HG02884 (cell line): ENCODE results near the gene ZYG11A.

Source experiments
- ATAC-seq: cut with Tn5 transposase; IDR thresholded peaks from one replicate; pipeline ENCODE4 v1.9.1; 2021; ENCODE audit warnings: mild to moderate bottlenecking, moderate library complexity; ENCODE audit not compliant: unreplicated experiment

The ZYG11A gene

DNA sequence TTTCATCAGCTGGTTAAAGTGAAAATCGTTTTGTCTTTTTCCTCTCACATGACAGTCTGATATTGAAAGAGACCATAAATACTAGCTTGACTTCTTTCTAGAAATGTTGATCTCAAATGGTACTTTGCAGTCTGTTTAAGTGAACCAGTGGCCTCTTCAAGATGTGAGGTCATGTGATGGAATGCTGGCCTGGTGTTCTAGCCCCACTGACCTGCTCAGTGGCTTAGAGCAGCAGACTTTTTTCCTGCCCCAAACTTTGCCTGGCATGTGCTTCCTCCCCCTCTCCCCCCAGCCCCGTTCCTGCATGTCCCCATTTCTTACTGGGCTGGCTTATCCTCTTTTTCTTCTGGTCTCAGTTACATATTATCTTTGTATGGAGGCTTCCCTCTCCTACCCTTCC, 34.3 kb downstream of the ZYG11A start:
- no peak for ATAC-seq

DNA sequence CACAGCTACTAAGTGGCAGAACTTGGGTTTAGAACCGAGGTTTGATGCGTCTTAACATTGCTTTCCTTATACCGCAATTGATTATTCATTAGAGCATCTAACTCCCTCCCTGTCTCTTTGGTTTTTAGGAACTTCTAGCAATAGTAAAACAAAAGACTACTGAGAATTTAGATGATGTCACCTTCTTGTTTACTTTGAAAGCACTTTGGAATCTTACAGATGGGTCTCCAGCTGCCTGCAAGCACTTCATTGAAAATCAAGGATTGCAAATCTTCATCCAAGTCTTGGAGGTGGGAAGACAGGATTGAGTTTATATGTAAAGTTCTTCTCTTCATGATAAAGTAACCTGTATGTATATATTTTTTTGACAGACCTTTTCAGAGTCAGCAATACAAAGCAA, 35.0 kb downstream of the ZYG11A start:
- ATAC-seq: no peak

DNA sequence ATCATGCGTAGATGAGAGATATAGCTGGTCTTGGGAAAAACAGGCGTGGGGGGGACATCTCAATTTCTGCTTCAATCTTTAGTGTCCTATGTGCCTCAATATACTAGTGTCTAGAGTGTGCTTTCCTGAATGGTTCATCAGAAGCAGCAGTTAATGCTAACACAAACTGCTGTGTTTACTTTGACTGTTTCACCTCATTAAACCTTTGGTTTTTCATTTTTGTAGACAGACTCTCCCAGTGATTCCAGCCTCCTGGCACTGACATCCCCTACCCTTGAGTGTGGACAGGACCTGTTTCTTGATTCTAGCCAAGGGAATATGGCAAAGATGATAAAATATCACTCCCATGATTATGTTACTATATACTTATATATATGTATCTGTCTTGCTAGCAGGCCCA, 37.6 kb downstream of the ZYG11A start:
- no peak for ATAC-seq

DNA sequence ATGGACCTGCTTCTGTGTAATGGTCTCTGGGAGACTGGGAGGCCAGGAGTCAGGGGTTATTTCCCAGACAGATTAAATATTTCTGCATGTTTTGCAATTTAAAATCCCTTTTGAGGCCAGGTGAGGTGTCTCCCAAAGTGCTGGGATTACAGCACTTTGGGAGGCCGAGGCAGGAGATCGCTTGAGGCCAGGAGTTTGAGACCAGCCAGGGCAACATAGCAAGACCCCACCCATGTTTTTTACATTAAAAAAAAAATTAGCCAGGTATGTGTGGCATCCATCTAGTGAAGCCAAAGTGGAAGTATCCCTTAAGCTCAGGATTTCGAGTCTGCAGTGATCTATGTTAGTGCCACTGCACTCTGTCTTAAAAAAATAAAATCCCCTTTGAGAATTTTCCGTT, 44.9 kb downstream of the ZYG11A start:
- no peak for ATAC-seq

DNA sequence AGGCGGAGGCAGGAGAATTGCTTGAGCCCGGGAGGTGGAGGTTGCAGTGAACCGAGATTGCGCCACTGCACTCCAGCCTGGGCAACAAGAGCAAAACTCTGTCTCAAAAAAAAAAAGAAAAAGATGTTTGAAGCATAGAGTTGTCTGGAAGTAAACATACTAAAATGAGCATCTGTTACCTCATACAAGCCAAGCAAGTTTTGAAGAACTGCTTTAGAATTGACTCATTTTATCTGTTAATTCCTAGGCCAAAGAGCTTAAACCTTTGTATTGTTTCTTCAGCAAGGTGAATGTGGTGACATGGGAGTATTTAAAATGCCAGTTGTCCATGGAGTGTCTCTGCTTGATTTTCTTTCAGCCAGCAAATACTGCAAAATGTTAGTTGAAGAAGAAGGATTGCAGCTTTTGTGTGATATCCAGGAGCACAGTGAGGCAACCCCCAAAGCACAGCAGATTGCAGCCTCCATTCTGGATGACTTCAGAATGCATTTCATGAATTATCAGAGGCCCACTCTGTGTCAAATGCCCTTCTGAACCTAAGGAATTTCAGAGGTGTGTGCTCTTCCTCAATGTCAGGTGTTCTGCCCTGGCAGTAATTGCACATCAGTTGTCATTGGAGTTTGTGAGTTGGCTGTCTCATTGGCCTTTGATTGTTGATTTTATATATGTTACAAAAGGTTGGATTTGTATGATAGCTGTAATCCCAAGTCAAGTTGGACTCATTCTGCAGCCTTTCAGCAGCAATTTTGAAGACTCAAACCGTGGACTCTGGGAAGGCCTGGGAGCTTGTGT, 50.1 kb downstream of the ZYG11A start:
- ATAC-seq: no peak

DNA sequence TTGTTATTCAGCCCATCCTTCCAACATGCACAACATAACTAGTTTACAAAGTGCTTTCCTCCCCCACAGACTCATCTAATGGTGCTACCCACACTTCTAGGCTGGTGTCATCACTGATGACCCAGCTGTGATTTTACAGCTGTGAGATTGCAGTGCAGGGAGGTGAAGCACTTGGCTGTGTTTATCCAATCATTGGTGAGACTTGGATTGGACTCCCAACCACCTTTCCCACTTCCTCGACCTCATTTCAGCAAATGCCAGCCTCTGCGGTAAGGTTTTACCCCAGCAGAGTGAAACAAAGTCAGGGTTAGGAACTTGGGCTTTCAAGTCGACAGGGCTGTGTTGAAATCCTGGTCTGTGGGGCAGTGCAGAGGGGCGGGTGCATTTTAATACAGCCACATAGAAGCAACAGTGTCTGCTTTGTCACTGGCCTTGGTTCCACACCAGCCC, 56.9 kb downstream of the ZYG11A start:
- ATAC-seq: no peak

DNA sequence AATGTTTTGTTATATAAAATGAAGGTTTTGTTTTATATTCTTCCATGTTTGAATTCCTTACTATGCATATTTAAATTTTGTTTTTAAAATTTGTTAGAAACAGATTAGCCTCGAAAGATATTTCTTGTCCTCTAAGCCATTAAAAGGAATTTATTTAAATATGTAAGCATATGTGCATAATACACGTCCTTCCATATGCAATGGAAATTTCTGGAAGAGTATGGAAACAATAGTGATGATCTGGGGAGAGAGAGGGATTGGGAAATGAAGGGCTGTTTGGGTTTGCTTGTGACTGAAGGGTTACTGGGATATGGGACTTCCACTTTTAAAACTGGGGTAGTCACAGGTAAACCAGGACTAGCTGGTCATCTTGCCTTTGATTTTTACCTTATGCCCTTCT, 57.8 kb downstream of the ZYG11A start:
- ATAC-seq: no peak

DNA sequence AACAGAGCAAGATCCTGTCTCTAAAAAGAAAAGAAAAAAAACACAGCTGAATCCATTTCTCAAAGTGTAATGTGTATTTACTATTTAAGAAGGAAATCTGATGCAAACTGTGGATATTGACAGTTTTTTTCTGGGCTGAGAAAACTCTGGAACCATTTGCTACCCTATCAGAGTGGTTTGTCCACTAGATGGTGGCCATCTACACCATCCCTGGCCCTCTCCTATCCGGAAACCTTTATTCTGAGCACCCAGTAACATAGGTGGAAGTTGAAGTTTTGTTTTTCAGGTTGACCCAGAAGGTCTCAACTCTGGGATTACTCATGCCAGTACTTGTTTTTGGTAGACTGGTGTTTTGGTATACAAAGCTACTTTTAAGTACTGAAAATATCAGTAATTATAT, 58.8 kb downstream of the ZYG11A start:
- ATAC-seq: no peak

DNA sequence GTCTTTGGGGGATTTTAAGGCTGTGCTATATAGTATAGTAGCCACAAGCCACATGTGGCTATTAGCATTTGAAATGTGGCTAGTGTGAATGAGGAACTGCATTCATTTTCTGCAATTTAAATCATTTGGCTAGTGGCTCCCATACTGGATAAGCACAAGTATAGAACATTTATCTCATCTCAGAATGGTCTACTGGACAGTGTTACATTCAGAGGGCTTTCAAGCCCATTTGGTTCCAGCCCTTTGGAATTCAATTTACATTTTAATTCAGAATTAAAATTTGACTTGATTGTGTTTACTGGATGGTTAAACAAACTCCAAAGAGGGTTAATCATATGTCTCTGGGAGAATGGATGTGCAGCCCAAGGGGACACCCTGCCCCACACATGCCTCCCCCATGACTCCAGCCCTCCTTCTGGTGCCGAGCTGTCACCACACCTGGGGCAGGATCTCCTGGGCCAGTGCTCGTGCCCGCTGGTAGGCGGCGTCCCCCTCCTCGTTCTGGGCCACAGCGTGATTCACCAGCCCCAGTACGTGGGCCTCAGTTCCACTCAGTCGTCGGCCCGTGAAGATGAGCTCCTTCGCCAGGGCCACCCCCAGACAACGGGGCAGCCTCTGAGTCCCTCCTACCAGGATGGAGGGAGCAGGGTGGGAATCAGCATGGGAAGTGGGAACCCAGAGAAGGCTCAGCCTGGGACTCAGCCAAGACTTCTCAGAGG, 61.8 kb downstream of the ZYG11A start:
- ATAC-seq: no peak

DNA sequence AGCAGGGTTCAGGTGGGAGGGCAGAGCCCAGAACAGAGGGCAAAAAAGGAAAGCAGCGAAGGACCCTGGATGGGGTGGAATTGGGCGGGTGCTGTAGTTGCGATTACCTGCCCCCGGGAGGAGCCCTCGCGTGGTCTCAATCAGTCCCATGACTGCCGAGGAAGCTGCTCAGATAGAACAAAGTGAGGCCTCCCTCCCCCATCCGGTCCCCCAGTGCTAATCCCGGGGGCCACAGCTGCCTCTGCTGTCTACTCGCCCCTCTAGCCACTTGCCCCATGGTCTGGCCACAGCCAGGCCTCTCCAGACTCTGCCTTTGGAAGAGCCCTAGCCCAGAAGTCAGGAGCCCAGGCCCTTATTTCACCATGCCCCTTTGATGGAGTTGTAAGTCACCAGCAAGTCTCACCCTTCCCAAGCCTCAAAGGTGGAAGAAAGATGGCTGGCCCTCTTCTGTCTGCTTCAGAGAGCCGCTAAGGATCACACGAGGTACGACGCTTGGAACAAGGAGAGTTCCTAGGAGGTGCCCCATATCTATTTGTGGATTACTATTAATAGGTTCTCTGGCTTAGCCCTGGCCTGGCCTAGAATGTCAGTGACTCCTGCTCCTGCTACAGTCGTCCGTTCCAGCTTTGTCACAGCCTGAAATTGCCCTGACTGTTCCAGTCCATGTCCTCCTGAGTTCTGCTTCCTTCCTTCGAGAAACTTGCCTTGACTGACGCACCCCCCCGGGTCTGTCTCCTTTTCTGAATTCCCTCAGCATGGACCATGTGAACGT, 62.6 kb downstream of the ZYG11A start:
- no peak for ATAC-seq

DNA sequence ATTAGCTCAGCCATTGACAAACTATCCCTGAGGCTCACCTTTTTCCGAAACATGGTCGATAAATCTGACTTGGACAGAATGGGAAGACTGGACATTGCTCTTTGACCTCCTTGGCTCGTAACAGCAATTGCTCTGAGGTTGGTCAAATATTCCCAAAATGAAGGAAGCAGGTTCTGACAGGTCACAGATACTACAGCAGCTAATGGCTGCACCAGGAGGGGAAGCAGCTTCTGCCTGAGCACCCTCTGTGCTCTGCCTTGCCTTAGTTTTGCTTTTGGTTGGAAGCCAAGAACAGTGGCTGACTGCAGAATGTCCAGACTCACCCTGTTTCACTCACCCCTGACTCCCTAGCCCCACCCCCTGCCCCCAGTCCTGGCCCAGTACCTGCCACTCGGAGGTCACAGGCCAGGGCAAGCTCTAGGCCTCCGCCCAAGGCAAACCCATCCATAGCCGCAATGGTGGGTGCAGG, 63.6 kb downstream of the ZYG11A start:
- no peak for ATAC-seq

DNA sequence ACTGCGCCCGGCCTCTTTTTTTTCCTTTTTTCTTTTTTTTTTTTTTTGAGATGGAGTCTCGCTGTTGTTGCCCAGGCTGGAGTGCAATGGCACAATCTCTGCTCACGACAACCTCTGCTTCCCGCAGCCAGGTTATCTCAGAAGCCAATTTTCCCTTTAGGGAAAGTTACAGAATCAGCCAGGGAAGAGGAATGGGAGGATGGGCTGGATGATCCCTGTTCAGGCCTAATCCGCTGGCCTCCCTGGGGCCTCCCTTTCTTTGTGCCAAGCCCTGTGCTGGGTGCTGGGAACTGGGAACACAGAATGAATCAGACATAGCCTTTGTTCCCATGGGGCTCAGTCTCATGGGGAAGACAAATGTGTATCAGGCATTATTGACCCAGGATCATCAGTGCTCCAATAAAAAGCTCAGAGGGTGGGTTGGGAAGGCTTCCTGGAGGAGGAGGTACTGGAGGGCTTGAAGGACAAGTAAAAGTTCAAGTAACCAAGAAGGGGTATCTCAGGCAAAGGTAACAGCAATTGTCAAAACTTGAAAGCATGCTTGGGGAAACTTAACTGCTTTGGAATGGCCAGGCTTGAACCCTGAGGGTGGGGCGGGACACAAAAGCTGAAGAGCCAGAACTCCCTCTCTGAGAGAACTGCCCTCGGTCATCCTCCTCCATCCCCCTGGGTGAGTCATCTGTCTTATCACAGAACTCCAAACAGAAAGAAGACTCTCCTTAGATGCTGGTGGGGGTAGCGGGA, 64.7 kb downstream of the ZYG11A start:
- ATAC-seq: no peak

DNA sequence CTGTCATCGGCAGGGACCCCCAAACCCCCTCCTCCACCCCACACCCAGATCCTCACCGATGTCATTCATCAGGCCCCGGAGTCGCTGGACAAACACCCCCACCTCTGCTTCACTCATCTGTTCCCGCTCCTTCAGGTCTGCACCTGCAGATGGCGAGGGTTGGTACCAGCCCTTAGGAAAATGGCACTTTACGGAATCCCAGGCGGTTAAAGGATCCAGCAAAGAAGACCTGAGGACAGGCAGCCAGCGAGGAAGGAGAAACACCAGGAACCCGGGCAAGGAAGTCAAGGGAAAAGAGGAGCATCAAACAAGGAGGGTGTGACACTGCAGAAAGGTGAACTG, 65.2 kb downstream of the ZYG11A start:
- no peak for ATAC-seq

DNA sequence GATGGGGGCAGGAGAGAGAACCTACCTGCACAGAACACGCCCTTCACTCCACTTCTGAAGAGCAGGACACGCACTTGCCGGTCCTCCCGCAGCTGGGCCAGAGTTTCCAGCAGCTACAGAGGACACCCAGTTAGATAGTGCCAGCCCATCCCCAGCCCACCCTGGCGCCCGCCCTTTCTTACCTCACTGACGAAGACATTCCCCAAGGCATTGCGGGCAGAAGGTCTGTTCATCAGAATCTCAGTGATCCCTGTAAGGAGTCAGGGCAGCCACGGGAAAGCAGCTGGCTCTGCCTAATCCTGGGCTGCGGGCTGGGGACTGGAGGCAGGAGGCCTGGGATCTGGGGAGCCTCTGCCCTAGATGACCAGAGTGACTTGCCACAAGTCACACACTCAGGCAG, 69.0 kb downstream of the ZYG11A start:
- ATAC-seq: no peak

DNA sequence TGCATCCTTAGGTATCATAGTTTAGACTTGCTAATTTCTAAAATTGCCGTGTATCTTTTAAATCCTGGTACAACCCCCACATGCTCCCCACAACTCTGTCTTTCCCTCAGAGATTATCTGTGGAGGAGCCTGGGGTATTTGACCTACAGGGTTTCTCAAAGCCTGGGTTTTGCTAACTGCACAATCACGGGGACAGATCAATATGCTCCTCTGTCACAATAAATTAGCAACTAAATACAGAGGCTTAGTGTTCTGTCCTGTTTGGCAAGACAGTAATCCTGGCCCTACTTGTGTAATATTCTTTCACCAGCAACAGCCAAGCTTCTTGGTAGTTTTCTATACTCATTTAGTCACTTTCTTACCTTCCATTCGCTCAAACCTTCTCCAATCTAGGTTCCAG, 70.5 kb downstream of the ZYG11A start:
- ATAC-seq: no peak

DNA sequence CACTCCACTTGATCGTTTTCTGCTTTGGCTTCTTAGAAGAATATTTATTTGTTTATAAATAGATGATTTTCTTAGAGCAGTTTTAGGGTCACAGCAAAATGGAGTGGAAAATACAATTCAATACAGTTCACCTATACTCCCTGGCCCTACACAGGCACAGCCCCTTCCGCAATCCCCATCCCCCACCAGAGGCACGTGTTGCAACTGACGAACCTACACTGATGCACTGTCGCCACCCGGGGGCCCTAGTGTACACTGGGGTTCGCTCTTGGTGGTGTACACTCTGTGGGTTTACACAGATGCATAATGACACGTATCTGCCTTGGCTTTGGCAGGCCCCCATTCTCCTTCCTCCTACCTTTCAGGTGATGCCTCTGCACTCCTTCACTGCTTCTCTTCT, 71.0 kb downstream of the ZYG11A start:
- ATAC-seq: no peak

DNA sequence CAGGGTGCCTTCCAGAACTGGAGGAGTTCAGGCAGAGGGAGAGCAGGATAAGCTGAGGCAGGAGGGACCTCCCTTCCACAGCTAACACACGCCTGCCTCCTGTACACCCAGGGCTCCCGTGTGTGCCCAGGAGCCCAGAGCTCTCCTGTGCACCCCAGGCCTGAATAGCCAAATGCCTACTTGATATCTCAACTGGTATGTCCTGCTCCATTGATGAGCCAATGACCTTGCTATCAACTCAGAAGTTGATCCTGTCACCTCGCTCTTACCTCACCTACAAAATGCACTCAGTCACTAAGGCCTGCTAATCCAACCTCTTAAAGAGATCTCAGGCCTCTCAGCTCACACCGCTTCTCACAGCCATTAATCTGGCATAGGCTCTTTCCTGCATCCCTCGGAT, 71.9 kb downstream of the ZYG11A start:
- no peak for ATAC-seq

DNA sequence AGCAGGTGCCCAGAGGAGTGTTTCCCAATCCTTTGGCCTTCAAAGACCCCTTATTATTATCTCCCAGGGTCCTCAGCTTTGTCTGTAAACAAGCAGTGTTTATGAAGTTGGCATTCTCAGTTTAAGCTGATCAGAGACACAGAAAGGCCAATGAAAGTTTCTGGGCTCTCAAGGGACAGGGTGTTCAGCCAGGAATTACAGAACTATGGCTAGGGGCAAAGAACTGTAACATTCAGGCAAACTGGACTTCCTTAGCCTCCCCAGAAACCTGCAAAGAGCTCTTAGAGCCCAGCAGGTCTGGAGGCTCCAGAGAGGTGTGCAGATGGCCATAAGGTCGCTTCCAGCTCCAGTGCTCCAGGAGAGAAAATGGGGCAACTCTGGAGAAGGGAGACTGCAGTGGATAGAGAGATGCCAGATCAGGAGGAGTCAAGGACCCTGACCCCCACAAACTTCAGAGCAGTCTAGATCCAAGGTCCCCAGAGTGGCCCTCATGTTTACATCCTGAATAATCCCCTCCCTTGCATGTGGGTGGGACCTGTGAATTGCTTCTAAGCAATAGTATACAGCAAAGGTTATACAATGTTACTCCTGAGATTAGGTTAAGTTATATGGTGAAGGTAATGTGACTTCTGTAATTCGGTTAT, 72.8 kb downstream of the ZYG11A start:
- no peak for ATAC-seq

DNA sequence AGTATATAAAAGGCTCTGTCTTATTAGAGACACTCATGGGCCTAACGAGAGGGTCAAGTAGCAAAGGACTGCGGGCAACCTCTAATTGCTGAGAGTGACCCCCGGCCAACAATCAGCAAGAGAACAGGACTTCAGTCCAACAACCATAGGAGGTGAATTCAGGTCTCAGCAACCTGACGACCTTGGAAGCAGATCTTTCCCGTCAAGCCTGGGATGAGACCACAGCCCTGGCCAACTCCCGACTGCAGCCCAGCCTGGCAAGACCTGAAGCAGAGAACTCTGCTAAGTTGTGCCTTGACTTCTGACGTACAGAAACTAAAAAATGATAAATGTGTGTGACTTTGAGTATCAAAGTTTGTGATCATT, 73.3 kb downstream of the ZYG11A start:
- ATAC-seq: no peak

DNA sequence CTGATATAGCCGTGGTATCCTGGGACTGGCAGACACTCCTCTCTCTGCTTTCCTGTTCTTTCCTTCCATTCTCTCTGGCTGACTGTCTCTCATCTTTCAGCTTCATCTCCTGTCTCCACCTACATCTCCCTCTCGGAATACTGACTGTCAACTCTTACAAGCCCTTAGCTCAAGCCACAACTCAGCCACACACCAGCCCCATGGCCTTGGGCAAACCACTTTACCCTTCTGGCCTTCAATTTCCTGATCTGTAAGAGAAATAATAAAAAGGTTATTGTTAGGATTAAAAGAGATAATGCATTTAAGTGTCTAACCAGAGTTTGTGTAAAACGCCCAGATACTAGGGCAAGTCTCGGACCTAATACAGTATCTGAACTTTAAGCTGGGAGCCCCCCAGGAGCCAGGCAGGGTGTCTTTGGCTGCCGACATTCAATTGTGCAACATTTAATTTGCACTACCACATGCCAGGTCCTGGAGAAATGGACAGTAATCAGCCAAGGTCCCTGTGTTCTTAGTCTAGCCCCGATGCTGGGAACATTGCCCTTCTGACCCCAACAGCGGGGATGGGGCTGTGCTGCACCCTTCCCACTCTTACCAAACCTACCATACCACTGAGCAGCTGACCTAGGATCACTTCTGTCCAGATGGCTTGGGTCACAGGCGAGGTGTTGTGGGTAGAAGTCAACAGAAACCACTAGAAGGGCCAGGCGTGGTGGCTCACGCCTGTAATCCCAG, 73.8 kb downstream of the ZYG11A start:
- no peak for ATAC-seq
